ENCODE results near the gene RASAL2.
"Not testable (repeated sequence)": the region's sequence is repeated elsewhere in the genome, so short reads cannot be mapped to it uniquely, and the experiment has no call there.

RASAL2 gene

GRCh38 chr1:178301141-178301540 lies 207.2 kb downstream of the RASAL2 start:
- no peak for DNase-seq

DNA sequence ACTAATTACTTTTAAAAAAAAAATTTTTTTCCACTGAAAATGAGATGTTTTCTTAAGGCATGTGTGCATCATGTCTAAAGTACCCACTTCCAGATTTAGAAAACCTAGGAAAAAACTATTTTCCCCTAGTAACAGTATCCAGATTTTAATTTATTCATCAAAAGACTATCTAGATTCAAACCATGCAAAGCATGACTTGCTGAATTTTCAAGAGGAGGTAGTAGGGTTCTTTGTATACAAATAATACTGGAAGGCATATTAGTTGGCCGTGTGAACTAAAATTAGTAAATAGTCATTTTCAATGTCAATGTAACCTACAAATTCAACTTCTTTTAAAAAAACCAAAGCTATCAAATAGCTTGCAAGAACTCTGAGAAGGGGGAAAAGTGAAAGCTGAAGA lies 213.4 kb downstream of the RASAL2 start:
- DNase-seq, result no peak

- no peak for DNase-seq
These were observed 214.5 kb downstream of the RASAL2 start for GRCh38 chr1:178308438-178308837.

DNA sequence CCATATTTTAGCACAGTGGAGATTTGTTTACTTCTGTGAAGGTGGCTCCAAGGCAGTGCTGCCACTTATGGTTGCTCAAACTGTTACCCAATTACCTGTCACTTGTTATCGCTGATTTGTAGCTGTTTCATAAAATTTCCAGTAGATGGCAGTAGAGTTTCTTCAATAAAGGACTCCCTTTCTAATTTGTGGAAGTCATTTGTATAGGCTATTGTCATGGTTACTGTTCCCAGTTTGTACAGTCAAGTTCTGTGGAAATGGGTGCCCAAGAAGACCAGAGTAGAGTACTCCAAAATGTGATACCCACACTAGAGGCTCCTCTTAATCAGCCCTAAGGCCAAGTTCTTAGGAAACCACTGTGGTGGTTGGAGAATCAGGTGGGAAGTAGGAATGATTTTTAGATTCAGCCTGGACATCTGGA lies 216.8 kb downstream of the RASAL2 start:
- DNase-seq, result no peak

GRCh38 chr1:178311164-178311563 lies 217.3 kb downstream of the RASAL2 start:
- no peak for DNase-seq

- not testable (repeated sequence) for DNase-seq
These were observed 226.5 kb downstream of the RASAL2 start for GRCh38 chr1:178320280-178320982.

DNA sequence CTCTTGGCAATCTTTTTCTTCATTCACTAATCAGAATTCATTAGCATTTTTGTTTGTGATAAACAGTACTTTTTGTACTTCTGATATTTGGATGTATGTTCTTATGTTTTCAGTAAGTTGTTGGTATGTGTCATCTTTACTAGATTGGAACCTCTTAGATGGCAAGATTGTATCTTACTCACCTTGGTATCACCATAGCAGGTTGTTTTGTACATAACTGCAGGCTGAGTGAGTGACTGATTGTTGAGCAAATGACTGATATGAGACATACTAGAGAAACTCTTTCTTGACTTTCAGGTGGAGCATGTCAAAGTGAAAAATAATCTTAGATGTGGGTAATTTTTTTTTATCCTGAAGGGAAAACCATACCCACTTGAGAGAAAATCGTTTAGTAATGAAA lies 229.2 kb downstream of the RASAL2 start:
- no peak for DNase-seq

GRCh38 chr1:178324003-178324402 lies 230.1 kb downstream of the RASAL2 start:
- no peak for DNase-seq

DNA sequence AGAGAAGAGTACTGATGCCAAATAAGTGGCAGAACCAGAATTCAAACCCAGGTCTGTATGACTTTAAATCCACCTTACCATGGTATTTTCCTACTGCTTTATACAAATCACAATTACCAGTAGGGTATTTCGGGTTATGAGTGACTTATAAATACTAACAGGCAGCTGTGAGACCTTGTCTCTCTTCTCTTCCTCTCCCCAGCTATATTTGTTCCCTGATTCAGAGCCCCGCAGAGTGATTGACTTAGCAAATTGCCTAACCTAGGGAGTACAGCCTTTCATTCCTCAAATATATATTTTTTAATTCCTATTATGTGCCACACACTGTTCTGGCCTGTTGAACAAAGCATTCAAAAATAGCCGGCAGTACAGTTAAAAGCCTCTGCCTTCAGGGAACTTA lies 234.8 kb downstream of the RASAL2 start:
- DNase-seq, result no peak

DNA sequence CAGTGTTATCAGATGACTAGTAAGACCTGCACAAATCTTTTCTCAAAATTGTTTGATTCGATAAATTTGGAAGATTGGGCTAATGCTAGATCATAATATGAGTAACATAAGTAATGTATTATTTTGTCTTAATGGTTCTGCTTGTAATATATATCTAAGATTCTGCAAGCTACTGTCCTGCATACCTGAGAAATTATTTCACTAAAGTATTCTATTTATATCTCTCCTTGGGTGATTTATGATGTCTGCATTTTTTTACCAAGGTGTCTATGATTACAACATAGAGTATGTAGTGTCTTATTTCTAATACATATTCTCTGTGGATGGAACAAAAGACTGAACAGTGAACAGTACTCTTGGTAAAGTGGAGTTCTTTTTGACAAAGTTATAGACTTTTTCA lies 236.2 kb downstream of the RASAL2 start:
- no peak for DNase-seq

GRCh38 chr1:178330848-178331497 lies 237.1 kb downstream of the RASAL2 start:
- DNase-seq, result no peak

- DNase-seq, result no peak
These were observed 241.5 kb downstream of the RASAL2 start for GRCh38 chr1:178335426-178335825.

DNA sequence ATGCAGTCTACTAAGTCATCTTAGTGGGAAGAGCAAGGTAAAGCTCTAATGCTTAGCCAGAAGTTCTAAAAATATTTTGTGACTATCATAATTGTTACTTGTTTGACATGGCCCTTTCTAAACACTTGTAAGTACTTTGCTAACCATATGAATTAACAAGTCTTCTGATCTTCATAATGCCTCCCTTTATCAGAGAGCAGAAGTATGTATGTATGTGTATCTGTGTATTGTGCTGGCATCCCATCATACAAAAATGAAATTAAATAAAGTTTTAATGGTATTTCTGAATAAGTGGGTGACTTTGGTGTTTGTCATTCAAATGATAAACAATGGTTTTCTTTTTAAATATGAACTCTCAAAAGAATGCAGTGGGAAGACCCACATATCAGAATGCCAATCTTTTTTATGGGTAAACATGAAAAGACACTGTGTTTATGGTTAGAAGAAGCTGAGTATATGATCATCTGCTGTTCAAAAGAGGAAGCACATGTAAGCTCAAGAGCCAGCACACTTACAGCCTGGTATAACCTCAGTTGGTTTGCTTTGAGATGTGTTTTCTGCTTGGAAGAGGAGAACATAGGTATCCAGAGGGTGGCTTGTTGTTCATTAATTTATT lies 243.3 kb downstream of the RASAL2 start:
- DNase-seq, result no peak

DNA sequence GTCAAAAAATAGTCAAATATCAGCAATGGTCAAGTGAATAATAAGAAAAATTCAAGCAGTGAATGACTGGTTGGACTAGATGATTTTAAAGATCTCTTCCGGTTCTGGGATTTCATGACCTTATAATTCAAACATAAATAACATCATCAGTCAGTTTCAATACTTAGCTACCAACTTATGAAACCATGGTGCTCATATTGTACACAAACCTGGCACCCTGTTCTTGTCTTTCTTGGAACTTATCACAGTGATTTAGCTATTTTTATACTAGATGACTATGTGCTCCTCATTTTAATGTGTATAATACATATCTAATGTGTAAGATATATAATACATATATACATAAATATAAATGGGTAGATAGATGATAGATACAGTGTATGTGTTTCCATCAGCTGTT lies 245.9 kb downstream of the RASAL2 start:
- DNase-seq, result no peak

GRCh38 chr1:178341261-178341956 lies 247.5 kb downstream of the RASAL2 start:
- DNase-seq, result peak; percentile 97

- no peak for DNase-seq
These were observed 248.8 kb downstream of the RASAL2 start for GRCh38 chr1:178342745-178343144.

GRCh38 chr1:178344513-178345091 lies 250.7 kb downstream of the RASAL2 start:
- DNase-seq, result no peak

GRCh38 chr1:178345238-178345637 lies 251.3 kb downstream of the RASAL2 start:
- DNase-seq, result no peak

GRCh38 chr1:178345807-178346206 lies 251.9 kb downstream of the RASAL2 start:
- DNase-seq, result no peak

DNA sequence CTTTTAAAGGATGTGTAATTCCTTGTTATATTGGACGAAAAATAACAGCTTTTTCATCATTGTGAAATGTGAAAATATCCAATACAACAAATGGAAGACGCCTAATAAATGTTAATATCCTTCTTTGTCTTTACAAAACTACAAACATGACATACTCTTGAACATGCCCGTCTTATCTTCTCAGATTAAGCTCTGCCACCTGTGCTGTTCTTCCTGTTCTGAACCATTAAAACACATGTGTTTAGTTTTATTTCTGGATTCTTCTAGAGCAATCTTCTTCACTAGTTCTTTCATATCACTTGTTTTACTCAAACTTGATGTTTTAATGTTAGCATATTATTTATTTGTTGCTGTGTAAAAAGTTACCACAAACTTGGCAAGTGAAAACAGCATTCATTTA lies 255.9 kb downstream of the RASAL2 start:
- DNase-seq, result no peak

DNA sequence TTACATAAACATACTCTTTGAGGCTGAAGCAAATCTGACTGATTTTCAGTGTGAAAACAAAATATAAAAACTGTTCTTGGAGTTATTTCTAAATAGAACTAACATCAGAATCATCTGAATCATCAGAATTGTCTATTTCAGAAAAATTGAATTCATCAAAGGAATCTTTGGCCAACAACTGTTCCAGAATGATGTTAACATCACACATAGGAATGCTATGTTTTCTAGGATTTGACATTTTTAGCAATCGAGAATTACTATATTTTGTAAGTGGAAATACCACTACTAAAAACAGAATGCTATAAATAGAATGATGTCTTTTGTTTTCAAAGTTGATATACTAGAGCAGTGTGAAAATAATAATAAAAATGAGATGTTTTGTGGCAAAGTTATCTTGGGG lies 258.0 kb downstream of the RASAL2 start:
- DNase-seq, result not testable (repeated sequence)

GRCh38 chr1:178352790-178353416 lies 259.0 kb downstream of the RASAL2 start:
- DNase-seq, result no peak

GRCh38 chr1:178353524-178353923 lies 259.6 kb downstream of the RASAL2 start:
- no peak for DNase-seq

Measured in islet precursor cell (in vitro differentiated cells).